A549 (cell line): ENCODE data around the gene CTDP1.

Experiments used
- CTCF ChIP-seq: fragments of >200 bp; sonication (Bioruptor Twin); formaldehyde crosslinking; IDR thresholded peaks from 3 replicates; pipeline ENCODE4 v1.5.1; 2016
- MAX ChIP-seq: IDR thresholded peaks from 2 replicates; pipeline ENCODE4 v1.6.1; 2012

GRCh38 chr18:79770501-79770815, 90.9 kb downstream of the CTDP1 start:
- TF ChIP-seq CTCF (no peak), MAX (no peak)
